Coronary artery (tissue), 2 donors: ENCODE results near the gene PLEKHG3.

Experiments used
- DNase-seq: peaks from one replicate; pipeline ENCODE4 v3.0.0-alpha.2; 2017; ENCODE audit warnings: low spot score
- H3K27ac ChIP-seq, 2 donors: fragments of 200-600 bp; sonication (generic); one replicate each; pipeline ENCODE4 v1.5.1; 2016 to 2019
- H3K4me3 ChIP-seq: fragments of 200-600 bp; sonication (generic); 2 replicates; pipeline ENCODE4 v1.5.1; 2016; ENCODE audit warnings: mild to moderate bottlenecking, moderate library complexity
- TF ChIP-seq, protein P1 (sequence below): fragments of 200-600 bp; sonication (generic); IDR thresholded peaks from one replicate; pipeline ENCODE4 v1.5.1; 2019; ENCODE audit warnings: antibody characterized with exemption

The PLEKHG3 gene

DNA sequence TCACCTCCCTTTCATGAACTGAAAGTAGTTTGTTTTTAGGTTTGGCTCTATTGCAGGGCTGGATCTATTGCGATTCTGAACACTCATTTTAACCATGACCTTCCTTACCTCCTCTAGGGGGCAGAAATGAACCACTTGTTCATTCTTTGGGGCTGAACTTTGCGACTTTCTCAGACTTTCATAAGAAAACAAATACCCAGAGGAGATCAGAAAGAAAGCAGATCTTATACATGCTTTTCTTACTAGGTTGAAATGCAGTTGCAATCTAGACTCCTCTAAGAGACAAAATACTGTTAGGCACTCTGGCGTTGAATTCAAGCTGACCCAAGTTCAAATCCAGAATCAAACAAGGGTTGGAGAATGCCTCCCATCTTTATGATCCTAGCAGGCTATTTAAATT is 32.6 kb upstream of the PLEKHG3 start:
- DNase-seq, result no peak
- TF ChIP-seq, protein P1, sequence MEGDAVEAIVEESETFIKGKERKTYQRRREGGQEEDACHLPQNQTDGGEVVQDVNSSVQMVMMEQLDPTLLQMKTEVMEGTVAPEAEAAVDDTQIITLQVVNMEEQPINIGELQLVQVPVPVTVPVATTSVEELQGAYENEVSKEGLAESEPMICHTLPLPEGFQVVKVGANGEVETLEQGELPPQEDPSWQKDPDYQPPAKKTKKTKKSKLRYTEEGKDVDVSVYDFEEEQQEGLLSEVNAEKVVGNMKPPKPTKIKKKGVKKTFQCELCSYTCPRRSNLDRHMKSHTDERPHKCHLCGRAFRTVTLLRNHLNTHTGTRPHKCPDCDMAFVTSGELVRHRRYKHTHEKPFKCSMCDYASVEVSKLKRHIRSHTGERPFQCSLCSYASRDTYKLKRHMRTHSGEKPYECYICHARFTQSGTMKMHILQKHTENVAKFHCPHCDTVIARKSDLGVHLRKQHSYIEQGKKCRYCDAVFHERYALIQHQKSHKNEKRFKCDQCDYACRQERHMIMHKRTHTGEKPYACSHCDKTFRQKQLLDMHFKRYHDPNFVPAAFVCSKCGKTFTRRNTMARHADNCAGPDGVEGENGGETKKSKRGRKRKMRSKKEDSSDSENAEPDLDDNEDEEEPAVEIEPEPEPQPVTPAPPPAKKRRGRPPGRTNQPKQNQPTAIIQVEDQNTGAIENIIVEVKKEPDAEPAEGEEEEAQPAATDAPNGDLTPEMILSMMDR, result peak; percentile 43
- no peak overlapping the region for H3K27ac ChIP-seq

DNA sequence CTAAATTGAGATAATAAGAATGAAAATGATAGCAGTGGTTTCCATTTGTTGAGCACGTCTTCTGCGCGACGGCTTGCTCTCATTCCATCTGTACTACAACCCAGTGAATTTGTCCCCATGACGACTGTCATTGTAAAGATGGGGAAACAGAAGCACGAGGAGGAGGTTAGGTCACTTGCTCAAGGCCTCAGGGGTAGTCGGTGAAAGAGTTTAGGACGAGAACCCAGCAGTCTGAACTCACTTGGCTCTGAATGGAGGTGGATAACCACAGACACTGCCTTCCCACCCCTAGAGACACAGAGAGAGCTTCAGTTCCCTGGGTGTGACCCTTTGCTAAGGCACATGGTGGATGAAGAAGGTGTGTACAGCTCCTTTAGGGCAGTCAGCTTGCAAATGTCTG is 30.9 kb upstream of the PLEKHG3 start:
- H3K4me3 ChIP-seq, result no peak overlapping the region
- peak overlapping the region; percentile 25 to 59 for H3K27ac ChIP-seq
- DNase-seq, result no peak
- TF ChIP-seq, protein P1, result no peak

More for the DNA sequence above, 32.6 kb upstream of the PLEKHG3 start:
- H3K4me3 ChIP-seq, result no peak overlapping the region

DNA sequence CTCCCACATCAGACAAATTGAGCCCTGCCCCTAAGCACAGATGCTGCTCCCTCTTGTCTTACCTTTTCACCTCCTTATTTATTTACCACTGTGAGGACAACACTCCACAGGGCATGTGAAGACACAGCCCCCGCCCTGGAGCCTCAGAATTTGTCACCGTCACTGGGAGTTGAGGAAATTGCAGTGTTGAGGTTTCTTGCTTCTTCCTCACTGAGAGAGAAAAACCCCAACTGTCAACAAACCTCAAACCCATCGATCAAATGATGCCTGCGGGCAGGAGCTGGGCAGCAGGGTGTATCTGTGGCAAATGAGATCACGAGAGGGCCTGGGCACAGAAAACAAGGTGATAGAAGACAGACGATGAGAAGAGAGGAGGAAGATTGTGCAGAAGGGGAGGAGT is 30.5 kb upstream of the PLEKHG3 start:
- Histone ChIP-seq H3K4me3 (no peak overlapping the region), H3K27ac (peak overlapping the region; percentile 25 to 59)
- no peak for DNase-seq
- TF ChIP-seq, protein P1, result no peak

DNA sequence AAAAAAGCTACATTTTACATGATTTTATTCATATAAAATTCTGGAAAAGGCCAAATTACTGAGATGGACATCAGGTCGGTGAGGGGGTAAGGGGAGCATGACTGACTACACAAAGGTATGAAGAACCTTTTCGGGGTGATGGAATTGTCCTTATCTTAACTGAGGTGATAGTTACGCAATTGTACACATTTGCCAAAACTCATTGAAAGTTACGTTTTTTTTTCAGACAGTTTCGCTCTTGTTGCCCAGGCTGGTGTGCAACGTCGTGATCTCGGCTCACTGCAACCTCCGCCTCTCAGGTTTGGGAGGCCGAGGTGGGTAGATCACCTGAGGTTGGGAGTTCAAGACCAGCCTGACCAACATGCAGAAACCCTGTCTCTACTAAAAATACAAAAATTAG is 29.4 kb upstream of the PLEKHG3 start:
- TF ChIP-seq, protein P1, result no peak
- no peak for DNase-seq
- peak overlapping the region in 1 of 2 donors; percentile 59 for H3K27ac ChIP-seq
- H3K4me3 ChIP-seq, result no peak overlapping the region

DNA sequence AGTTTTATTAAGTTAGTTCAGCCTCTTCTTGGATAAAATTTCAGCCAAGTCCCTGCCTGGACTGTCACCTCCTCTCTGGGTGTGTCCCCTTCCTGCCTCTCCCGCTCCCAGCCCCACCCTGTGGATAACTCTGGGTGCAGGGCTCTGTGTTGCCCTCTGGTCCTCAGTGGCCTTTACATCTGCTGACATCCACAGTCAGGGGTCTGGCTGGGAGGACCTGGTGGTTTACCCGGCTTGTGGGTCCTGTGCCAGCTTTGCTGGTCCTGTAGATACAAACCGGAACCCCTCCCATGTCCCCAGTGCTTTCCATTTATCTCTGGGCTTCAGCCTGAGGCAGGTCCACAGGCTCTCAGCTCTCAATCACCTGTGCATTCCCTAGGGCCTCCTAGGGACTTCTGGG is 28.9 kb upstream of the PLEKHG3 start:
- Histone ChIP-seq H3K4me3 (no peak overlapping the region), H3K27ac (peak overlapping the region in 1 of 2 donors; percentile 32)
- TF ChIP-seq, protein P1, result no peak
- DNase-seq, result no peak

DNA sequence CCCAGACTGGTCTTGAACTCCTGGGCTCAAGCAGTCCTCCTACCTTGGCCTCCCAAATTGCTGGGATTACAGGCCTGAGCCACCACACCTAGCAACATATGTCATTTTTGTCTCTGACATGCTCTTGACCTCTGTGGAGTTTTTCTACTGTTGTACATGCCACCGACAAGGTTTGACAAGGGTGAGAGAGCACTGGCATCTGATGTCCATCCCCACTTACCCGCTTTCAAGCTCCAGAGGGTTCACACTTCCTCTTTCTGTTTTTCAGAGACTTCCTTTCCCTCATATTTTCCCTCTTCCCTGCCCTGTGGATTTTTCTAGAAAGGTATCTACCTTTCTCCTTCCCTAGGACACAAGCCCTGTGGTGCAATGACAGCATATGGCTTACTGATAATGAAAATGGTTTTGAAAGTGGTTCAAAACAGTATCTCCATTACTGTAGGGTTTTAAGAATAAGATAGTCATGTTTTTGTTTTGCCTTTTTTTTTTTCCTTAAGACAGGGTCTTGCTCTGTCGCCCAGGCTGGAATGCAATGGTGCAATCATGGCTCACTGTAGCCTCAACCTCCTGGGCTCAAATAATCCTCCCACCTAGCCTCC is 27.7 kb upstream of the PLEKHG3 start:
- no peak overlapping the region for H3K4me3 ChIP-seq
- TF ChIP-seq, protein P1, result no peak
- H3K27ac ChIP-seq, result no peak overlapping the region
- no peak for DNase-seq

DNA sequence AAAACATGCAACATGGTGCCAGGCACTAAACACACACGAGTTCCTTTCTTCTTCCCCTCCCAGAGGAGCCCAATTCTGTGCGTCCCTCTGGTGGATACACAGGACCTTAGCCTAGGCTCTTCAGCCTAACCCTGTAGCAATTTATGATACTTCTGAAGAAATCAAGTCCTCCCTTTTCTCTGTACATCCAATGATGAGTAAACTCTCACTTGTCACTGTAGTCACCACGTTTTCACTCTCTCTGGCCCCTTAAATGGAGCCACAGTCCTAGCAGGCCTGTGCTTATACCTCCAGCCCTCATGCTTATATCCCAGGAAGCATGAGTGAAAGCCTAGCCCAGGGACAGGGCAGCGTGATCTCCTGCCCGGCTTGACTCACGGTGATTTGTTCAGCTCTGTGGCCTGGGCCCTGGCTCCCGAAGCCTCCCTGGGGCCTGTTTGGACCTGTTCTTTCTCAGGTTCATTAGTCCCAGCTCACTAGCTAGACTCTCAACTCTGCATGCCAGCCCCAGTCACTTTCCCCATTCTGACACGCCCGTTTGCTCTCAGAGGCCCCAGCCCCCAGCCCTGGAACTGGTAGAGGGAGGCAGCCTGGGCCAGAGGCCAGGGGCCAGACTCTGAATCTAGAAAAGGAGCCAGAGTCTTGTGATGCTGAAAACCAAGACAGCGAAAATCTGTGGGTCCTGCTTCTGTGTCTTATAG is 24.1 kb upstream of the PLEKHG3 start:
- Histone ChIP-seq H3K27ac (peak overlapping the region; percentile 77 to 95), H3K4me3 (no peak overlapping the region)
- DNase-seq, result no peak
- TF ChIP-seq, protein P1, result no peak
